ENCODE results near the gene MXRA7.

The MXRA7 gene

DNA sequence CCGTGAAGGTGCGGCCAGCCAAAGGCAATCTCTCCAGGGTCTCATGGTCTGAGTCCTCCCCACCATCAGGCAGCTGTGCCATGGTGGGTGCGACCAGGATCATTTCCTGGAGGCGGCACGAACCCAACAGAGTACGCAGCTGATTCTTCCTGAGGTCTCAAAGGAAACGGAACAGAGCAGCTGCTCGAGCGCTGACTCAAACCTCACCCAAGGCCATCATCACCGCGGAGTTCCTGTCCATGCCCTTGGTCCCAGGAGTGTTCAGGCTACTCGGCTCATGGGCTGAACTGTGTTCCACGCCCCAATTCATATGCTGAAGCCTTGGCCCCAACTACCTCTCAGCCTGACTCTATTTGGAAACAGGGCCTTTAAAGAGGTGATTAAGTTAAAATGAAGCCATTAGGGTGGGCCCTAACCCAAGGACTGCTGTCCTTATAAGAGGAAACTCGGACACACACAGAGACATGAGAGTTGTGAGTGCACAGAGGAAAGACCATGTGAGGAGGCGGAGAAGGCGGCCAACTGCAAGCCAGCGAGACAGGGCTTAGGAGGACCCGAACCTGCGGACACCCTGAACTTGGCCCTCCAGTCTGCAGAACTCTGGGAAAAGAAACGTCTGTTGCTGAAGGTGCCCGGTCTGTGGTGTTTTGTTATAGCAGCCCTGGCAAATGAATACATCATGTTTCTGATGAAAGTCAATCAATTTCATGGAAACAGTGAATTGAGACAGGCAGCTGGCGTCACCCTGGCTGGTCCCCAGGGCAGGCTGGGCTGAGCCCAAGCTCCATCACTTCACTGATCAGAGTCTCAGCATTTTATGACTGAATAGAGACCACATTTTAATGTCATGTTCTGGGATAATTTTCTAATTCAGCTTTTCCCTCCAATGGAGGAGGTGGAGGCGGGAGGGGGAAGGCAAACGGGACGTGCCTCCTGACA is 13.7 kb downstream of the MXRA7 start:
- DNase-seq (no peak), ATAC-seq (no peak)

DNA sequence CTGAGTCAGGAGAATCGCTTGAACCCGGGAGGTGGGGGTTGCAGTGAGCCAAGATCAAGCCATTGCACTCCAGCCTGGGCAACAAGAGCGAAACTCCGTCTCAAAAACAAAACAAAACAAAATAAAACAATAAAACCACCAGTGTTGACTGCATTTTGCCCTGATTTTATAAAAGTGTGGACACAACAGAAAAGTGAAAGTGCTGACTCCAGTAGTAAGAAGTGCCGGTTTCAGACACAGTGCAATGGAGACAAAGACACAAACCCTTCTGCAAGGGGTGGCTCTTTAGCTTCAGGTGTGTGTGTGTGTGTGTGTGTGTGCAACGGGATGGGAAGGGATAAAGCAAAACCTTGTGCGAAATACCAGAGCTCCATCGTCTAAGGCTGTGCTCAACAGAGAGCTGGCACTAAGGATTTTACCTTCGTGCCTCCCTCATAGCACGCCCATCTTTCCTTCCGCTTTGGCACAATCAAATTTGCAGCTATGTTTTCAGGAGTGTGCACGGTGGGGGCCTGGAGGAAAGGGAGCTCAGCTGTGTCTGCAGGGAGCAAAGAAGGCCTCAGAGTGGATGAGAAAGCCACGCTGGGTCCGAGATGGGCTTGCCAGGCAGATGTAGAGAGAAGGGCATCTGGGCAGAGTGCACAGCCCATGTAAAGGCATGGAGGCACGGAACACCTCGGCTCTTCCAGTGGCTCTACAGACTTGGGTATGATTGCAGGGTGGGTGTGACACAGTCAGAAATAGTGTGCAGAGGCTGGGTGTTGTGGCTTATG is 15.5 kb downstream of the MXRA7 start:
- no peak for ATAC-seq
- no peak for DNase-seq

DNA sequence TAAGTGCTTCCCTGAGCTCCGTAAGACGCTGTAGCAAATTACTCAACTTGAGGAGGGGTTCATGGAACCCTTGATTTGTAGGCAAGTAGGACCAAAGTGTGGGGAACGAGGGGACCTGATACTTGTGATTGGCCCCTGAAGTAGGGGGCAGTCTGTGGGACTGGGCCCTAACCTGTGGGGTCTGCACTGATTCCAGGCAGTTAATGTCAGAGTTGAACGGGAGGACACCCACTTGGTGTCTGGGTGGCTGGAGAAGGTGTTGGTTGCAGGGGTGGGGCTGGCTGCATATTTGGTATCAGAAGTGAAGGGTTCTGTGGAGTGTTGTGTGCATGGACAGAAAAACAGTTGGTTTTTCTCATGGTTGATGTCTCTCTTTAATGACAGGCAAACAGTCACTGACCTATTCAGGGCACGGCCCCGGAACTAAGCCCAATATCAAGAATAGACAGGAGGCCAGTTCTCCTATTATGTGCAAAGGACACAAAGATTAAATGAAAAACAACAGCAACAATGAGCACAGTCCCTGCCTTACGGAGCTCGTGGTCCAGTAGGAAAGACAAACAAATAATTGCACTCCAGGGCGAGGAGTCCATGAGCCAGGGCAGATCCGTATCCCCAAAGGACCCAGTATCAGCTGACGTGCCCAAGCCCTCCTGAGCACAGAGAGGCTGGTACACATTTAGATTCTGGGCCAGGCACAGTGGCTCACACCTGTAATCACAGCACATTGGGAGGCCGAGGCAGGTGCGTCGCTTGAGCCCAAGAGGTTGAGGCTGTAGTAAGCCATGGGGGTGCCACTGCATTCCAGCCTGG is 19.2 kb downstream of the MXRA7 start:
- ATAC-seq: no peak

DNA sequence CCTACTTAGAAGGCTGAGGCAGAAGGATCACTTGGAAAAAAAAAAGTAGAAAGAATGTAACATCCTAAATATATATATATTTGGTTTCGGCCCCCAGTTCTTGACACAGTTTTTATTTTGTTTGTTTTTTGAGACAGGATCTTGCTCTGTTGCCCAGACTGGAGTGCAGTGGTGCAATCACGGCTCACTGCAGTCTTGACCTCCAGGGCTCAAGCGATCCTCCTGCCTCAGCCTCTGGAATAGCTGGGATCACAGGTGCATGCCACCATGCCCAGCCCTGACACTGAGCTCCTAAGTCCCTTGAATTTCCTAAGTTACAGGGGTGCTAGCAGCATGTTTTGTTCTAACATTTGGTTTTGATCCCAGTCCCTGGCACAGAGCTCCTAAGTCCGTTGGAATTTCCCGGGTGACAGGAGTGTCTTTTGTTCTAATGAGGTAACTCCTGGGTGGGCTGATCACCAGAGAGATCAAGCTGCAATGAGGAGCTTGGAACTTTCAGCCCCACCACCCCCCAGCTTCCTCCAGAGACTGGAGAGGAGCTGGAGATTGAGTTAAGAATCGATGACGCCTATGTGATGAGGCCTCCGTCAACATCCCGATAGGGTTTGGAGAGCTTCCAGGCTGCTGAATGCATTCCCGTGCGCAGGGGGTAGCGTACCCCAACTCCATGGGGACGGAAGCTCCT is 20.0 kb downstream of the MXRA7 start:
- ATAC-seq (no peak), DNase-seq (no peak)

More for the DNA sequence above, 19.2 kb downstream of the MXRA7 start:
- no peak for DNase-seq

DNA sequence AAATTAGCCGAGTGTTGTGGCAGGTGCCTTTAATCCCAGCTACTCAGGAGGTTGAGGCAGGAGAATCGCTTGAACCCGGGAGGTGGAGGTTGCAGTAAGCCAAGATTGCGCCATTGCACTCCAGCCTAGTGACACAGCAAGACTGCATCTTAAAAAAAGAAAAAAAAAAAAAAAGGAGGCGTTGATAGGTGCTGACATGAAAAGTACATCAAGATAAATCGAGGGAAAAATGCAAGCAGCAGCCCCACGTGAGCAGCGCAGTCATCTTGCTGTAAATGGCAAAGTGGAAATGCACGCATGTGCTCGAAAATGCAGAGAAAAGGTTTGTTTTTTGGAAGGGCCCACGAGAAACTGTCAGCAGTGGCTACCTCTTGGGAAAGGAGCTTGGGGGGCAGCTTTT is 20.9 kb downstream of the MXRA7 start:
- ATAC-seq (no peak), DNase-seq (no peak)

DNA sequence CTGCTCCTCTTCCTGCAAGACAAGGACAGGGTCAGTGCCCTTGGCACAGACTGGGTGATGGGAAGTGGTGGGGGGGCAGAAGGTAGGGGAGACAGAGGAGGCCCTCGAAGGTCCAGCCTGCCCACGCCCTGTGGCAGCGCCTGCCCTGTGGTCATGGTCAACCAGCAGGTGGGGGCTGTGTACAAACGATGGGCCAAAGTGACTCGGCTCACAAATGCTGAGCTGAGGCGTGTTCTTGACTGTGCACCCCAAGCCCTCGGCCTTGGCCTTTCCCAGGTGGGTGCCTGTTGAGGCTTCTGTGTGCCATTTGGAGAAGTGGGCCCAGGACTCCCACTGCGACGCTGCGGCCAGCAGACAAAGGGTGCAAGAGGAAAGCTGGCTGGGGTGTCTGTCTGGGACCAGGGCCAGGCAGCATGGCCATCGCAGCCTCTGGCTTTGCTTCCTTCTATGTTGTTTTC is 22.6 kb downstream of the MXRA7 start:
- DNase-seq: no peak
- ATAC-seq: no peak

DNA sequence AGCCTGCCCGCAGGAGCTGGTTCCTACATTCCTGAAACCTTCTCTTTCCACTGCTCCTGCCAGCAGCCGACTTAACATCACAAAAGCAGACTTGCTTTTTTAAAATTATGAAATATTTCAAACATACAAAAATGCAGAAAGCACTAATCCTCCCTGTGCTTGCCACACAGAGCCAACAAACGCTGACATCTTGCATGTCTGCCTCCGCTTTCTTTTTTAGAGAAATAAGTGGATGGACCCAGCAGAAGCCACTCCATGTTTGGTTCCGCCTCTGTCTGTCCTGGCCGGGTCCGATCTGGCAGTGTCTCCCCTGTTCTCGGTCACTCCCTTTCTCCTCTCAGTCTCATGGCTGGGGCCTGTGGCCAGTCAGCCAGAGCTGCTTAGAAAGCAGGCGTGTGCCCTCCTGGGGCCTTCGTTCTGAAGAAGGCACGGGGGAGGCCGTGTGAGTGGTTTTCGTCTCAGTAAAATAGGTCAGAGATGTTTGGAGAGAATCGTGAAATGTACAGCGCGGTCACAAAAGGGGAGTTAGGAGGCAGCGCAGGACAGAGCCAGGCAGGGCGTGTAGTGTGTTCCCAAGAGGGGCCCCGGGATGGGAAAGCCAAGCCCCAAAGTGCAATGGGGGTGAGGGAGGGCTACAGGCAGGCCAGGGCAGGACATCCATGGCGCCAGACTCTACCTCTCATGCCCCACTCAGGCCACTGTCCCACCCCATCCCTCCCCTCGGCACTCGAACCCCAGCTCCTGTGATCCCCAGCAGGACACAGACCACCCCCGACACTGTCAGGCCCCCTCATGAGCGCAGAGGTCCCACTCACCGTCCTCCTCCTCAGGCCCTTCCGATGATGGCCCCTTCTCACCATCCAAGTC is 23.2 kb downstream of the MXRA7 start:
- no peak for ATAC-seq
- DNase-seq: no peak

DNA sequence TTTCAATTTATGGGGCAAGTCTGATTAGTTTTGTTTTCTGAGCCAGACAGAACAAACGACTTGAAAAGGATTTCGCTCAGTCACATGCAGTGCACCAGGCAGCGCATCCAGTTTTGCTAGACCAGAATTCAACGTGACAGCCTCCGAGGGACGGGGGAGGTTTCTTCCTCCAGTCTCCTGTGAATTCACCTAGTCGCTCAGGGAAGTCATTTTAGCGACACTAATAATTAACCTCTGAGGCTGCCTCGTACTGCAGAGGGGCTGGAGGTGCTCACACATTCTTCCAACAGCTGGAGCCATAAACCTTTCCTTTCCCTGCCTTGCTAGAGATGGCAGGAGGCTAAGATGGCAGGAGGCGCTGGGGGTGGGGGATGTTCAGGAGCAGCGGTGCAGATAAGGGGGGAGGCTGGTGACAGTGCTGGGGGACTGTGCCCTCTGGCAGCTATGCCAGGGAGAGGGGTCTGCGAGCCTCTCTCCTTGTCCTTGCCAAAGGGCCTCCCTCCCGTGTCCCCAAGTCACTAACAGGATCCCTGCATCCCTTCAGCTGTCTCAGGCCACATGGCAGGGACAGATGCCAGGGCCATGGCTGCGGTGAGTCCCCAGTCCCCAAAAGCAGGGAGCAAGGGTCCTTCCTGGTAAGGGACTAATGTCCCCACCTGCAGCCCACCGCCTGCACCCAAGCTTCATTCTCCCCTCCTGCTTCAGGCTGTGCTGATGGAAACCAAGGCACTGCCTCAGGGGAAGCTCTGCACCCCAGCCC is 24.0 kb downstream of the MXRA7 start:
- no peak for DNase-seq
- ATAC-seq: no peak

DNA sequence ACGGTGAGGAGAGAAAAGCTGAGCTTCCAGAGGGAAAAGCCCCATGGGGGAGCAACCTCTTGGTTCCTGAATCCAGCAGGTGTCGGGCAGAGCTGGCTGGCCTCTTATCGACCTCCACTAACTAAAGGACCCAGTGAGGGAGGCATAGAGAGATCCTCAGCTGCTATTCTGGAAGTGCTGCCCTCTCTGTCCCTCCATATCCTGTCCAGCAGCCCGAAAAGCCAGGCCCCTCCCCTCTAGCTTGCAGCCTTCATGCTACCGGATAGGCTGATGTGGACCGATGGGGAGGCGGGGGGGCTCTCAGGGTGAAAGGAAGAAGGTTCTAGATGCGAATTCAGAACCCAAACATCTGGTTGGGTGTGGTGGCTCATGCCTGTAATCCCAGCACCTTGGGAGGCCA is 24.9 kb downstream of the MXRA7 start:
- DNase-seq (no peak), ATAC-seq (no peak)

DNA sequence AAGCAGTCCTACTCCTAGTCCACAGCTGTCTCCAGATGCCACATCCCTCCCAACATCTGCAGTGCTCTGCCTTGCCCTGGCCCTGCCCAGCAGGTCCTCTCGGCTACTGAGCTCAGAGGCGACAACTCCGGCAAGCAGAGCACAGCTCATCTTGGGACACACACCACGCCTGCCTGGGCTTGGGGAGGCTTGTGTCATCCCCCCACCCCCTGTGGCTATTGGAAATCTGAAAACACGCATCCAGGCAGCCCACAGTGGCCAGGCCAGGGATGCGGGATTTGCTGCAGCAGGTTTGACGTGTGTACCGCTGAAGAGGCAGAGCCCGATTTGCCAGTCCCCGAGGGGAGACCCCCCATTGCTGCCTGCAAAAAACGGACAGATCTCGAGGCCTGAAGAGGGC is 25.4 kb downstream of the MXRA7 start:
- ATAC-seq: no peak
- no peak for DNase-seq

DNA sequence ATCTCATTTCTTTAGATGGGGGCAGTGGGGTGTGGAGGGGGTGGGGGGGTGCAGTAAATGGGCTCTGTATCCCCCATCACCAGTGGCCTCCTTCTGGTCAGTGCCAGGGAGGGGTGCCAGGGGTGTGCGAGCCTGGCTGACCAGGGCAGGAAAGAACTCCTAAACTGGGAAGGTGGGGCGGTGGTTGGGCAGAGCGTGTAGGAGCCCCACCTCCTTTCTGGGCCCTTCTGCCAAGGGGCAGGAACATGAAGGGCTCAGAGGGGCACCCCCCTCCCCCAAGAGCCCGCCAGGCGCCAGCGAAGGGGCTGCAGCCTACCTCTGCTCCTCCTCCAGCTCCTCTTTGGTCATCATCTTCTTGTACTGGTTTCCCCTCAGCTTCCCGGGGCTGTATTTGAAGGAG is 26.0 kb downstream of the MXRA7 start:
- no peak for ATAC-seq
- no peak for DNase-seq

DNA sequence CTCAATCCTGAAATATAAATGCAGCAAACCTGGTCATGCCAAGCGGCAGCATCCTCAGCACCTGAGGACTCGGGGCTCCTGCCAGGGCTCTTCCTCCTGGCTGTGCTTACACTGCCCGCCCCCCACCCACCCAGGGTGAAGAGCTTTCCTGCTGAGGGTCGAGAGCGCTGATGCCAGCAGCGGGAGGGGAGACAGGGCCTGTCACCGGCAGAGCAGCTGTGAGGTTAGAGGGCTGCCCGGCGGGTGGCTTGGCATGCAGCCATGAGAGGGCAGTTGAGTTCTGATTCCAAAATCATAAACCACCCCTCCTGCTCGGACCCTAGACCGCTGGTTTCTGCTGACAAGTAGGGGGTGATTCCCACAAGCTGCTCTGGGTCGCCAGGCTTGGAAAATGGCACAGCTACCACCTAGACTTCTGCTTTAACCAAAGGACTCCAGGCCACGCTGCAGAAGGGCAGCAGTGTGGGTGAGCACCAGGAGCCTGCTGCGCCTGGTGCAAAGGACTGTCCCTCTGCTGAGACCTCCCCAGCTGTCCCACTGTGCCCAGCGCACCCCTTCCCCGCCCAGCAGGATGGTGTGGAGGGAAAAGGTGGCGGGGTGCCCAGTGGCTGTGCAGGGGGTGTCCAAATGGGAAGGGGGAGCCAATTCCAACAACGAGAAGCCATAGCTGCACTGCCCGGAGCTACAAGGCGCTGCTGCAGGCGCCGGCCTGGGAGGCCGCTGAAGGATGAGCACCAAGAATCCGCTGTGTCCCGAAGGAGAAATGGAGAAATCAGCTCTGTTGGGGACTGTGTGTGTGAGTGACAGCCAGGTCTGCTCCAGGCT is 26.6 kb downstream of the MXRA7 start:
- ATAC-seq (no peak), DNase-seq (no peak)

DNA sequence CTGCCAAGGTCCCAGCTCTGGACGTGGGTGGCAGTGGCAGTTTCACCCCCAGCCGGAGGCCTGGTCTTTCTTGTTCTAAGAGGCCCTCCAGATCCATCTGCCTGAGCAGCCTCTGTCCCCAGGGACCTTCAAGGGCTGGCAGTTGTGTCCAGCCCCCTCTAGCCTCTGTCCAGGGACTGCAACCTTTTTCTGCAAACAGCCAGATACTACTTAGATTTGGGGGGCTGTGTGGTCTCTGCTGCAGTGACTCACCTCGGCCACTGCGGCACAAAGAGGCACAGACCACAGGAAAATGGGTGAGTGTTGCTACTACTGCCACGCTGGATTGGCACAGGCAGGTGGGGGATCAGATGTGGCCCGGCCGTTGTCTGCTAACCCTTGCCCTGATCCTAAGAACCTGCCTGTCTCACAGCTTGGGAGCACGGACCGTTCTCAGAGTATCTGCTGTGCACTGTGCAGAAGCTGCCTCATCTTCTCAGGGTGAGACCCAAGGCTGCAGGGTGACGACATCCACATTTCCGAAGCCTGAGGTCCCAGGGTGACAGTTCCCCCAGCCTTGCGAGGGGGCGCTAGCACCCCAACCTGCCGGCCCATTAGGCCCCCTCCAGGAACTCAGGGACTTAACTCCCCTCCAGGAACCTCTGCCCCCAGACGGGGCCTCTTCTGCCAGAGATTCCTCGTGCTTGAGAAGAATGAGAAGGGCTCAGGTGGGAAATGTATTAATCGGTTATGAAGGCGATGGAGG is 27.6 kb downstream of the MXRA7 start:
- DNase-seq: no peak
- ATAC-seq: no peak

DNA sequence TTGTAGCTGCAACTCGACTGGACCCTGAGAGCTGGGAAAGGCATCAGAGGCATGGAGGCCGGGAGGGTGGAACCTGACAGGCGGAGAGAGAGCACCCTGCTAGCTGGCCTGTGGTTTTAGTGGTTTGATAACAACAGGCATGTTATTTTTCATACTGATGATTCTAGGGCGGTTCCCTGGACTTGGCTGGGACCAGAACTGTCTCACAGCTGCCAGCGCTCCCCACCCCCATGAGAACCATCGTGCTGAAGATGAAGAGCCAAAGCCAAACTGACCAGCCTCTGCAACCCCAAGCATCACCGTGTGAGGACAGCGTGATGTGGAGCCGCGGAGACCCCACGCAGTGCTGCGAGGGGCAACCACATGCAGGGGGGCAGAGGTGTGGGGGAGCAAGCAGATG is 28.5 kb downstream of the MXRA7 start:
- ATAC-seq (no peak), DNase-seq (no peak)

DNA sequence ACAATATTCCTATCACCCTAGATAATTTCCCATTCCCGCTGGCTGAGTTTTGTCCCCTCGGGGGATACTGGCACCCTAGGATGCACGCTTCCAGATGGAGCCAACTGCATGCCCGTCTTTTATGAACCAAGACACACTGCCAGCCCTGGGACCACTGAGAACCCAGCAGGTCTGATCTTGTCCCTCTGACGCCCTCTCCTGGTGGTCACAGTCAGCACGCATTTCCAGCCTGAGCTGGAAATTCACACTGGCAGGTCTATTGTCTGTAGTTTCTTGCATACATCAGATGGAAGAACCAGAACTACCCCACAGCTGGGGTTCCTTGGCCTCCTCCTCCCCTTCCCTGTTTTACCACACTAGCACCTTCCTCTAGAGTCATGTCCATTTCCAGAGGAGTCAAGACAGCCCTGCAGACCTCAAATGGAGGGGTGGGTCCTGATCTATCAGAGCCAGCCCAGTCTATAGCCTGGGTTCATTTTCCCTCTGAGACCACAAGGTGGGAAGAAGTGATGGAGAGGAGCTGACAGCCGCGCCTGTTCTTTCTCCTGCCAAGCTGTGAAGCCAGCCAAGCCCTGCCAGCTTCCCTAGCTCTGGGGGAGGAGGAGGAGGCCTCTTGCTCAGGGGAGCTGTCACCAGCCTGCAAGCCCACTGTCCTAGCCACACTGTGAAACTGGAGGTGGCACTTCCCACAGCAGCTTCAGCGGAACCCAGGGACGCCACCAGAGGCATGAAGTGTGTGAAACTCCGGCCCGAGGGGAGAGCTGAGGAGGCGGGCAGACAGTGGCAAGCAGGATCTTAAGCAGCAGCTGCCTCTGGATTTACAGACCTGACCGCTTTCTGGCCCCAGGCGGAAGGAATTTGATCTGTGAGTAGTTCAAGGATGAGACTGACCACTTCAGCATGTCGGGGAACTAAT is 29.3 kb downstream of the MXRA7 start:
- DNase-seq: peak; percentile 75
- peak; percentile 41 for ATAC-seq

DNA sequence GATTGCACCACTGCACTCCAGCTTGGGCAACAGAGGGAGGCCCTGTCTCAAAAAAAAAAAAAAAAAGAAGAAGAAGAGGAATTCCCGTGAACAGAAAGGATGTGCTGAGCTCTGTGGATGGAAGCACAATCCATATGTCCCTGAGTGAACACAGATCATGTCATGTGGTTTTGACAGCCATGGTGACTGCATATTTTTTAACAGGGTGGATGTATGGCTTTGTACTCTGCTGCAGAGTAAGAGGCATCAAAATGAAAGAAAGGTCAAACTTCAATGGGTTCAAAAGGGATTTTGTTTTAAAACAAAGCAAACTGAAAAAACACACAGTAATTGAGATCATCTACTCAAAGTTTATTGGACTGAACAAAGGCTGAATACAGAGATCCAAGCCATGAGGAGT is 31.5 kb downstream of the MXRA7 start:
- no peak for ATAC-seq
- DNase-seq: no peak

DNA sequence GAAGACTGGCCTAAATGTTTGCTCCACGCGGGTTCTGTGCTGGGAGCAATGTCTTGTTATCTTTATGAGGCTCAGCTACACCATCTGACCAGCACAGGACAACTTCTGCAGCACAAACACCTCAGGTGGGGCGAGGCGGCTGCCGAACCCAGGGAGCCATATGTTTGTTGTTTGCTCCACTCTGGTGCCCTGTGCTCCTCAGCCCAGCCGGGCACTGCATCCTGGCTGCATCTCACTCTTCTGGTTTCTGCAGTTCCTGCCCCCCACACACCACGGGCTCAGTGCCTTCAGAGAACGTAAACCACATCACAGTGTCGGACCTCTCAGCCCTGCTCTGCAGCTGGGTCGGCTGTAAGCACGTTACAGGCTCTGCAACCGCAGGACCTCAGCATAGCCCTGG is 32.4 kb downstream of the MXRA7 start:
- ATAC-seq: peak; percentile 47
- DNase-seq: peak; percentile 19
